Cardiac muscle cell (in vitro differentiated cells and primary cell): Measurements from ENCODE around the gene ELAVL2. TPM values are rescaled to one million over a fixed set of nuclear protein-coding genes. Genes with fewer than 3 reads are reported as not detected.

ENCODE experiments used
- DNase-seq, 2 donors: peaks; one replicate each; pipeline versions ENCODE4 v3.0.0 to v3.0.0-alpha.2; 2010 to 2017; ENCODE audit warnings: low read depth in 1 of 2, low spot score in 1 of 2
- H3K27ac ChIP-seq: fragments of 200-600 bp; sonication (generic); 2 replicates; pipeline ENCODE4 v1.5.1; 2016
- H3K27me3 ChIP-seq: fragments of 200-600 bp; sonication (generic); 2 replicates; pipeline ENCODE4 v1.6.0; 2016; ENCODE audit warnings: control low read depth
- H3K36me3 ChIP-seq: fragments of 200-600 bp; sonication (generic); 2 replicates; pipeline ENCODE4 v1.5.1; 2016; ENCODE audit warnings: control low read depth
- H3K4me1 ChIP-seq: fragments of 200-600 bp; sonication (generic); 2 replicates; pipeline ENCODE4 v1.8.1; 2017; ENCODE audit warnings: low read depth, mild to moderate bottlenecking, mixed run types
- H3K4me3 ChIP-seq: fragments of 200-600 bp; sonication (generic); 2 replicates; pipeline ENCODE4 v1.5.1; 2016; ENCODE audit warnings: mild to moderate bottlenecking
- H3K9me3 ChIP-seq: fragments of 200-600 bp; sonication (generic); 2 replicates; pipeline ENCODE4 v1.5.1; 2017; ENCODE audit warnings: low read depth, mild to moderate bottlenecking, control low read depth
- CTCF ChIP-seq: IDR thresholded peaks from 2 replicates; pipeline ENCODE4 v1.5.1; 2012; ENCODE audit warnings: low read depth, mild to moderate bottlenecking, low read length
- polyA plus RNA-seq: library from polyadenylated mRNA; unstranded; fragments of >200 nt; fragmentation: Nextera tagmentation; extraction: Ambion mirVana; gene quantifications from 2 replicates; pipeline ENCODE4 v1.2.1, GENCODE V29; 2016
- total RNA-seq: library from RNA; depleted of rRNA; stranded (reverse); fragments of >200 nt; gene quantifications from 2 replicates; pipeline ENCODE4 v1.2.3, GENCODE V29; 2016

The ELAVL2 gene
- total and polyA plus RNA-seq, 2 experiments from 2014 or later, result 3.2 to 11.2 TPM

DNA sequence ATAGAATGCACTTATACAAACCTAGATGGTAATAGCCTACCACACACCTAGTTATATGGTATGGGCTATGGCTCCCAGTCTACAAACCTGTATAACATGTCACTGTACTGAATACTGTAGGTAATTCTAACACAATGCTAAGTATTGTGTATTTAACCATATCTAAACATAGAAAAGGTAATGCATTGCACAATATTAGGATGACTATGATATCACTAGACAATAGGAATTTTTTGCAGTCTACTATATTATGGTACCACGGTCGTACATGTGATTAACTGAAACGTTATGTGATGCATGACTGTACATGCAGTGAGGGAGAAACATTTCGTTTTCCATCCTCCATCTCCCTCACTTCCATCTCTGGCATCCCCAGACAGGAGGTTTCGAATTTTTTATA lies 130.5 kb downstream of the ELAVL2 start:
- no peaks in the 10 kb centered on the region for H3K27me3 ChIP-seq
- TF ChIP-seq CTCF, result no peak
- H3K4me1 ChIP-seq, result no peaks in the 10 kb centered on the region
- no peak overlapping the region for H3K27ac ChIP-seq
- H3K9me3 ChIP-seq, result no peaks in the 10 kb centered on the region
- no peak overlapping the region for H3K4me3 ChIP-seq
- DNase-seq, result no peak
- H3K36me3 ChIP-seq, result no peaks in the 10 kb centered on the region

GRCh38 chr9:23693374-23693773 lies 132.7 kb downstream of the ELAVL2 start:
- TF ChIP-seq CTCF, result no peak
- Histone ChIP-seq H3K4me3 (no peak overlapping the region), H3K36me3 (no peaks in the 10 kb centered on the region), H3K4me1 (no peaks in the 10 kb centered on the region), H3K27ac (no peak overlapping the region), H3K9me3 (no peaks in the 10 kb centered on the region), H3K27me3 (no peaks in the 10 kb centered on the region)
- no peak for DNase-seq

DNA sequence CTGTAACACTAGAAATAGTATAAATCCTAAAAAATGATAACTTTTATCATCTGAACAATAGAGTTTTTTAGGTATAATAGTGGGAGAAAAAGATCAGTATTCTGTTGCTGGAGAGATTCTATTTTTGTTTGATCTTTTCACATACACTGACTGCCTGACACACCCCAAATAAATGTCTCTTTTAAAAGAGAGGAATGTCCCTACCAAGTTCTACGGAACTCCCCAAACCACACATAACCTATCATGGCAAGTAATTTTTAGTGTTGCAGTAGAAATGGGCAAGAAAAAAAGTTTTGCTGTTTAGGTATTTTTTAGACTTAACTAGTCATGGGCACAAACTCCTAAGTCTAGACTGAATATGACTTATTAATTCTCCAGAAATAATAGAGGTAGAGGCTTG lies 139.1 kb downstream of the ELAVL2 start:
- no peaks in the 10 kb centered on the region for H3K36me3 ChIP-seq
- no peaks in the 10 kb centered on the region for H3K27me3 ChIP-seq
- no peak for DNase-seq
- peaks cover 18% of the 10 kb centered on the region for H3K4me1 ChIP-seq
- H3K4me3 ChIP-seq, result no peak overlapping the region
- H3K9me3 ChIP-seq, result no peaks in the 10 kb centered on the region
- TF ChIP-seq CTCF, result no peak
- no peak overlapping the region for H3K27ac ChIP-seq

GRCh38 chr9:23686257-23686656 lies 139.8 kb downstream of the ELAVL2 start:
- peaks cover 18% of the 10 kb centered on the region for H3K4me1 ChIP-seq
- H3K36me3 ChIP-seq, result no peaks in the 10 kb centered on the region
- H3K4me3 ChIP-seq, result no peak overlapping the region
- TF ChIP-seq CTCF, result no peak
- no peak for DNase-seq
- H3K9me3 ChIP-seq, result no peaks in the 10 kb centered on the region
- no peak overlapping the region for H3K27ac ChIP-seq
- no peaks in the 10 kb centered on the region for H3K27me3 ChIP-seq

- no peak for TF ChIP-seq CTCF
- Histone ChIP-seq H3K9me3 (no peaks in the 10 kb centered on the region), H3K27me3 (no peaks in the 10 kb centered on the region), H3K27ac (no peak overlapping the region), H3K4me1 (peaks cover 18% of the 10 kb centered on the region), H3K4me3 (no peak overlapping the region), H3K36me3 (no peaks in the 10 kb centered on the region)
- no peak for DNase-seq
Measured at GRCh38 chr9:23683611-23684061, 142.4 kb downstream of the ELAVL2 start.
